Fibroblast of villous mesenchyme (primary cell): ENCODE data around the gene SSBP3. TPM values are rescaled to one million over a fixed set of nuclear protein-coding genes. Genes with fewer than 3 reads are reported as not detected.

Experiments used
- DNase-seq: peaks from one replicate; pipeline ENCODE4 v3.0.0-alpha.2; 2010; ENCODE audit warnings: low read depth
- H3K4me3 ChIP-seq: 2 replicates; pipeline ENCODE4 v1.5.1; 2011; ENCODE audit warnings: low read depth, mild to moderate bottlenecking, low read length
- total RNA-seq: library from RNA; depleted of rRNA; stranded (reverse); fragments of >200 nt; gene quantifications from 2 replicates; pipeline ENCODE4 v1.2.3, GENCODE V29; 2012
- TF ChIP-seq, protein P1 (sequence below): IDR thresholded peaks from 2 replicates; pipeline ENCODE4 v1.5.1; 2012; ENCODE audit warnings: low read depth, mild to moderate bottlenecking, low read length; ENCODE audit not compliant: insufficient read depth

SSBP3 gene
- total RNA-seq, 1 donor, result 15.1 TPM

DNA sequence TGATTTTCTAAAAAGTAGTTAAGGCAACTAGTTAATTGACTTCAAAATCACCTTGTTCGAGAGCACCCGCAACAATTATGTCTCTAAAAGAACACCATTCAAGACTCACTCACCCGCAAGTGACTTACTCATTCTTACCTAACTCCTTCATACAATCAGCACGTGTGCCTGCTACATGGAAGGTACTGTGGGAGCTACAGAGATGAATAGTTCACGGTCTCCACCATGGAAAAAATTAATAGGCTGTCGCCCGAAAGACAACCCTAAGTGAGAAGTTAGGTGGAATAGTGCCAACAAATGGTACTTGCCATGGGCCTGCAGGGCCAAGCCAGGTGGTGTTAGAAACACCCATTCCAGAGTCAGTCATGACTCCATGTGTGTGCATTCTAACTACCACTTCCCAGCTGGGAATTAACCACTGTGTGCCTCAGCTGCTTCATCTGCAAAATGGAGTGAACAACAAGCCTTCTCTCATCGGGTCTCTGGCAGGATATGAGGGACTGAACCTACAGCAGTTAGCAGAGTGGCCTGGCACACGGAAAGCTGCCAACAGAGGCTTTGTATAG, 7.1 kb downstream of the SSBP3 start:
- DNase-seq, result no peak
- no peak overlapping the region for H3K4me3 ChIP-seq
- TF ChIP-seq, protein P1, sequence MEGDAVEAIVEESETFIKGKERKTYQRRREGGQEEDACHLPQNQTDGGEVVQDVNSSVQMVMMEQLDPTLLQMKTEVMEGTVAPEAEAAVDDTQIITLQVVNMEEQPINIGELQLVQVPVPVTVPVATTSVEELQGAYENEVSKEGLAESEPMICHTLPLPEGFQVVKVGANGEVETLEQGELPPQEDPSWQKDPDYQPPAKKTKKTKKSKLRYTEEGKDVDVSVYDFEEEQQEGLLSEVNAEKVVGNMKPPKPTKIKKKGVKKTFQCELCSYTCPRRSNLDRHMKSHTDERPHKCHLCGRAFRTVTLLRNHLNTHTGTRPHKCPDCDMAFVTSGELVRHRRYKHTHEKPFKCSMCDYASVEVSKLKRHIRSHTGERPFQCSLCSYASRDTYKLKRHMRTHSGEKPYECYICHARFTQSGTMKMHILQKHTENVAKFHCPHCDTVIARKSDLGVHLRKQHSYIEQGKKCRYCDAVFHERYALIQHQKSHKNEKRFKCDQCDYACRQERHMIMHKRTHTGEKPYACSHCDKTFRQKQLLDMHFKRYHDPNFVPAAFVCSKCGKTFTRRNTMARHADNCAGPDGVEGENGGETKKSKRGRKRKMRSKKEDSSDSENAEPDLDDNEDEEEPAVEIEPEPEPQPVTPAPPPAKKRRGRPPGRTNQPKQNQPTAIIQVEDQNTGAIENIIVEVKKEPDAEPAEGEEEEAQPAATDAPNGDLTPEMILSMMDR, result no peak

DNA sequence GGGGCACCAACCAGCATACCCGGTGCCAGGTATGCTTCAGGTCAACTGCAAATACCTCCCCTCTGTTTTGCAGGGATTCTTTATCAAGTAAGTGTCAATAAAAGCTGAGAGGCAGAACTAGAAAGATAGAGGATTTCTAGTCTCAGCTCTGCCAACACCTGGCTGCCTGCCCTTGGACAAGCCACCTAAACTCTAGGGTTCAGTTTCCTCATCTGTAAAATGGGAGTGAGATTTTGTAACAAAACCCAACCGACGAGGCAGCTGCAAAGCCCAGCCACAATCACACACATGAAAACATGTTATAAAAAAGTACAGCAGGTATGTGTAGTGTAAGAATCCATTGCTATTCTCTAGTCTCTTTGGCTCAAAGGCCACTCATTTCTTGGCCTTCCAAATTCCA, 8.2 kb downstream of the SSBP3 start:
- H3K4me3 ChIP-seq, result no peak overlapping the region
- DNase-seq, result no peak
- TF ChIP-seq, protein P1, result no peak

DNA sequence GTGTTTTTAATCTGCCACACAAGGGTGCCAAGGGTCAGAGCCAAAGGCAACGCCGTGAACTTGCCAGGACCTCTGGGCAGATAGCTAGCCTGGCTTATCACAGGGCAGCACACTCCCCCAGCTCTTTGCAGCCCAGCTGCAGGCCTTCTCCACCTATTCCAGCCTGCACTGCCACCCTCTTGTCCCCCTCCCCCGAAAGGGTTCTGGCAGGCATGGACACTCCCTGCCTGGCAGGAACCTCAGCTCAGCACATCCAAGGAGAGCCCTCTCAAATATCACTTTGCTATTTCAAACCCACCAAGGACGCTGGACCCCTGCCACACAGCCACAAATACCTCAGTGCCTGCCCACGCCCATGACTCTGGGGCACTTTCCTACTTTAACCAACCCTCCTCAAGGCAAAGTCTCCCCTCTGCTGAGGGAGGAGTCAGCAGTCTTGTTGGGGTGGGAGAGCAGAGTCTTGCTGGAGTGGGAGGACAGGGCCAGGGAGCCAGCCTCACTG, 9.1 kb downstream of the SSBP3 start:
- TF ChIP-seq, protein P1, result no peak
- H3K4me3 ChIP-seq, result no peak overlapping the region
- no peak for DNase-seq

DNA sequence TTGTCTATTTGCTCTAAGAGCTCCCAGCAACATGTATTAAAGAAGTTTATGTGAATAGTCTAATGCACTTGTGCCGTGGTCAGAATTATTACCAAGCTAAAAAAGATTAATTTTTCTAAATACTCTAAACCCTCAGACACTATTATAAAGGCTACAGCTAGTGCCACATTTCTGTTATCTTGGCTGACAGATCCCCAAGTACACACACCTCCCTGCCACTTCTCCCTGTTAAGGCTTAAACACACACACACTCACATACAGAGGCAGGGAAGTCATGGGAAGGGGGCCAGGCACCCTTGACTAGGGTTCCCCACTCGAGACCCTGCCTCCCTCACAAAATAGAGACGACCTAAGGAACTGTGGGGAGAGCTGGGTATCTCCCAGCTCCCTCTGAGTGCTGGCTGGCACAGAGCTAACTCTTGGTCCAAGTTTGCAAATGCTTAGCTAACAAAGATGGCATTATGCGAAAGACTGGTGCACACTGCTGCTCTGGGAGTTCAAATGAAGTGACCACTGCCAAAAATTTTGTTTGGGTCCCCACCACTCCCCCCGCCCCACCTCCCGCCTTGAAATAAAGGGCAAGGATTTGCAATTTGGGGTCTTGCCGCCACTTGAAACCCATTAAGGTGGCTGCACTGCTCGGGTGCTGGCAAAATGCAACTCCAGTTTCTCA, 9.8 kb downstream of the SSBP3 start:
- no peak for DNase-seq
- H3K4me3 ChIP-seq, result no peak overlapping the region
- TF ChIP-seq, protein P1, result no peak

DNA sequence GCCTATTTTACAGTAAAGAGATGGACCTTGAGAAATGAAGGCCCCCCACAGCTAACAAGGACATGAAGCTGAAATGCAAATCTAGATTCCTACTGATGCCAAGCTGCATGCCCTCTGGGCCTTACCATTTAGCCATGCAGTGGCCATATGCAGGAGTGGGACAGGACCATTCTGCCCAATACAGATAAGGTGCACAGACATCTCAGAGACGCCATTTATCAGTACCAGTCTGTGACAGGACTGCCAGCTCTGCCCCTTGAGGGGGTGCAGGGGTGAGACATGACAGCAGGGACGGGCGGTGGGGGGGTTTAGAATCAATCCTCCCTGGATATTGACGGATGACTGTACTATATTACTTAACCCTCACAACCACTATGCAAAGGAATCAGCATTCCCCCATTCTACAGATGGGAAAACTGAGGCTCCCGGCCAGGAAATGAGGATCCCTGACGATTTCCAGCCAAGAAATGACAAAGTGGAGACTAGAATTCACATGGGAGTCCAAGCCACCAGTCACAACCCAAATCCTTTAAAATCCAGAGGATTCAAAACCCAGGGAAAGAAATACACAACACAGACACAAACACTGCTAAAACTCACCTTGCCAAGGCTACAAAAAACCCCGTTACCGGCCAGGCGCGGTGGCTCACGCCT, 10.8 kb downstream of the SSBP3 start:
- TF ChIP-seq, protein P1, result no peak
- no peak for DNase-seq
- no peak overlapping the region for H3K4me3 ChIP-seq

DNA sequence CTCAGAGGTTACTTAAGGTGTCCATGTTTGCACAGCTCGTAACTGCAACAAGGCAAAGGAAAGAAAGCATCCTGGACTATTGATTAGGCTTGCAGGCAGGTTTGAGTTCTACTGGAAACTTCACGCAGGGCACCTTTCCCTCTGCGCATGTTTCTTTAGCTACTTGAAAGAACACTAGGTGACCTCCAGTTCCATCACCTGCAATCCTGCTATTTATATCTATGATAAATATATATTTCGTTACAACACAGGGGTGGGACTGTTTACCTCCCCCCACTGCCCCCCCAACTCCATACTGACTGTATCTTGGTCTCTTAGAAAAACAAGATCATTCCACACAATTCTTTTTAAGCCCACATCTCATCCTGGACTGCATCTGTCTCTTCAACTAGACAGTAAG, 12.1 kb downstream of the SSBP3 start:
- no peak overlapping the region for H3K4me3 ChIP-seq
- no peak for DNase-seq
- TF ChIP-seq, protein P1, result no peak
